Loucy (cell line): ENCODE results near the gene MDH1.

Source experiments
- CTCF ChIP-seq: fragments of 200-600 bp; sonication (generic); conservative IDR thresholded peaks from 2 replicates; pipeline ENCODE4 v1.5.1; 2014; ENCODE audit warnings: mild to moderate bottlenecking, antibody characterized with exemption, low read length
- EZH2phosphoT487 ChIP-seq: fragments of 200-600 bp; IDR thresholded peaks from 2 replicates; pipeline ENCODE4 v1.6.1; 2018; ENCODE audit warnings: antibody characterized with exemption, mild to moderate bottlenecking, moderate library complexity, borderline replicate concordance

- no peak for TF ChIP-seq EZH2phosphoT487
- TF ChIP-seq CTCF = no peak
Observed at GRCh38 chr2:63582873-63583272, 5.9 kb upstream of the MDH1 start.
